Thyroid gland (tissue), 4 donors: ENCODE data around the gene ISG15.

Experiments
- POLR2A ChIP-seq, 2 donors: fragments of 450-650 bp; IDR thresholded peaks; one replicate each; pipeline ENCODE4 v1.6.1; 2017; ENCODE audit warnings: antibody characterized with exemption in 2 of 2, mild to moderate bottlenecking in 2 of 2, moderate library complexity in 1 of 2
- TF ChIP-seq, protein P1 (sequence below), 6 experiments: fragments of 200-600 bp in 3 of 6; fragments of 450-650 bp in 3 of 6; sonication (generic) in 3 of 6; IDR thresholded peaks; one replicate each; pipeline ENCODE4 v1.5.1; 2016 to 2019; ENCODE audit warnings: antibody characterized with exemption in 6 of 6, mild to moderate bottlenecking in 2 of 6, inconsistent platforms in 1 of 6, moderate library complexity in 1 of 6

DNA sequence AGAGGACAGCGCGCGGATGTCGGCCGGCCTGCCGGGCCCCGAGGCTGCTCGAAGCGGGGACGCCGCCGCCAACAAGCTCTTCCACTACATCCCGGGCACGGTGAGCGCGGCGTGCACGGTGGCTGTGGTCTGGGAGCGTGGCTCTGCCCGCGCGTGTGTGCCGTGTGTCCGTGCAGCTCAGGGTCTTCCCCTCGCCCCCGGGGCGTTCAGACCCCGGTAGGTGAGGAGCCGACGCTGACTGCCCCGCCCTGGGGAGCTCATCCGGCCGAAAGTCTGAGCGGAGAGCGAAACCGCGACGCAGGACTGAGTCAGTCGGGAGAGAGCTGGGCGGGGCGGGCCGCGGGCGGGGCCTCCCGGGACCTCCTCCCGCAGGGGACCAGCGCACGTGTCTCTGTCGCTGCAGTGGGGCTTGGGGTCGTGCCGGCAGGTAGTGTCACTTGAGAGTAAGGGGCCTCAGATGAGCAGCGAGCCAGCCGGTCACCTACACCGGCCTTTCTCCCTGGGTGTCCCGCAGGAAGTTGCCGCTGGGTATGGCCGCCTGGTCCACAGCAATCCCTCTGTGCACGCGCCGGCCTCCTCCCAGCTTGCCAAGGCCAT is 46.5 kb upstream of the ISG15 start:
- TF ChIP-seq, protein P1, sequence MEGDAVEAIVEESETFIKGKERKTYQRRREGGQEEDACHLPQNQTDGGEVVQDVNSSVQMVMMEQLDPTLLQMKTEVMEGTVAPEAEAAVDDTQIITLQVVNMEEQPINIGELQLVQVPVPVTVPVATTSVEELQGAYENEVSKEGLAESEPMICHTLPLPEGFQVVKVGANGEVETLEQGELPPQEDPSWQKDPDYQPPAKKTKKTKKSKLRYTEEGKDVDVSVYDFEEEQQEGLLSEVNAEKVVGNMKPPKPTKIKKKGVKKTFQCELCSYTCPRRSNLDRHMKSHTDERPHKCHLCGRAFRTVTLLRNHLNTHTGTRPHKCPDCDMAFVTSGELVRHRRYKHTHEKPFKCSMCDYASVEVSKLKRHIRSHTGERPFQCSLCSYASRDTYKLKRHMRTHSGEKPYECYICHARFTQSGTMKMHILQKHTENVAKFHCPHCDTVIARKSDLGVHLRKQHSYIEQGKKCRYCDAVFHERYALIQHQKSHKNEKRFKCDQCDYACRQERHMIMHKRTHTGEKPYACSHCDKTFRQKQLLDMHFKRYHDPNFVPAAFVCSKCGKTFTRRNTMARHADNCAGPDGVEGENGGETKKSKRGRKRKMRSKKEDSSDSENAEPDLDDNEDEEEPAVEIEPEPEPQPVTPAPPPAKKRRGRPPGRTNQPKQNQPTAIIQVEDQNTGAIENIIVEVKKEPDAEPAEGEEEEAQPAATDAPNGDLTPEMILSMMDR (IDR thresholded peaks at IDR 0.05): no peak
- TF ChIP-seq POLR2A (IDR thresholded peaks at IDR 0.05): peak in 1 of 2 donors; percentile 21
